IMR-90 (cell line): ENCODE results near the gene KAZN.

Source experiments
- CEBPB ChIP-seq: IDR thresholded peaks from 2 replicates; pipeline ENCODE4 v1.6.1; 2012; ENCODE audit warnings: low read depth, low read length, improper control_type of control experiment
- FOS ChIP-seq: fragments of 150-350 bp; IDR thresholded peaks from 2 replicates; pipeline ENCODE4 v1.6.1; 2016; ENCODE audit warnings: low read depth, low read length
- MXI1 ChIP-seq: IDR thresholded peaks from 2 replicates; pipeline ENCODE4 v1.6.1; 2012; ENCODE audit warnings: low read depth, mild to moderate bottlenecking, low read length, moderate library complexity, borderline replicate concordance
- NFE2L2 ChIP-seq: fragments of 150-350 bp; IDR thresholded peaks from 2 replicates; pipeline ENCODE4 v1.6.1; 2016; ENCODE audit warnings: low read depth, mild to moderate bottlenecking, low read length
- POLR2A ChIP-seq: IDR thresholded peaks from 2 replicates; pipeline ENCODE4 v1.6.1; 2012; ENCODE audit warnings: mild to moderate bottlenecking, low read depth, low read length
- RAD21 ChIP-seq: IDR thresholded peaks from 2 replicates; pipeline ENCODE4 v1.6.1; 2012; ENCODE audit warnings: low read length, improper control_type of control experiment
- RCOR1 ChIP-seq: IDR thresholded peaks from 2 replicates; pipeline ENCODE4 v1.6.1; 2012; ENCODE audit warnings: mild to moderate bottlenecking, low read length, improper control_type of control experiment; ENCODE audit not compliant: insufficient replicate concordance
- TF ChIP-seq, protein P1 (sequence below): conservative IDR thresholded peaks from 2 replicates; pipeline ENCODE4 v1.5.1; 2012; ENCODE audit warnings: mild to moderate bottlenecking, low read depth, low read length, improper control_type of control experiment
- TF ChIP-seq, protein P2 (sequence below): fragments of 150-350 bp; IDR thresholded peaks from 2 replicates; pipeline ENCODE4 v1.6.1; 2017; ENCODE audit warnings: mild to moderate bottlenecking, antibody characterized with exemption, low read length, low read depth

DNA sequence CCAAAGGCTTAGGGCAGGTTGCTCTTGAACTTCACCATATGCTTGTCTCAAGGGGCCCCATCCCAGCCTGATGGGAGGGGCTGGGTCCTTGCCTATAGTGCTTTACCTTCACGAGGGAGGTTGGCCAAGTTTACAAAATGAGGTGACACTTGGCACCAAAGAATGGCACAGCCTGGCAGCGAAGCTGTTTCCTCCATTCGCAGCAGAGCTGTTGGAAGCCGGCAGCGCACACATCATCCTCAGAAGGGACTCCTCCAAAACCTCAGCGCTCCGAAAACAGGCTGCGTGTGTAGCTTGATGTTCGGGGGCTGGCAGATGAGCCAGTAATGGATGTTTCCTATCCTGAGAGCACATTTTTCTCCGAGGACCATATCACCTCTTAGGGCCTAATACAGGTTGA lies 116.8 kb downstream of the KAZN start:
- TF ChIP-seq, protein P1, sequence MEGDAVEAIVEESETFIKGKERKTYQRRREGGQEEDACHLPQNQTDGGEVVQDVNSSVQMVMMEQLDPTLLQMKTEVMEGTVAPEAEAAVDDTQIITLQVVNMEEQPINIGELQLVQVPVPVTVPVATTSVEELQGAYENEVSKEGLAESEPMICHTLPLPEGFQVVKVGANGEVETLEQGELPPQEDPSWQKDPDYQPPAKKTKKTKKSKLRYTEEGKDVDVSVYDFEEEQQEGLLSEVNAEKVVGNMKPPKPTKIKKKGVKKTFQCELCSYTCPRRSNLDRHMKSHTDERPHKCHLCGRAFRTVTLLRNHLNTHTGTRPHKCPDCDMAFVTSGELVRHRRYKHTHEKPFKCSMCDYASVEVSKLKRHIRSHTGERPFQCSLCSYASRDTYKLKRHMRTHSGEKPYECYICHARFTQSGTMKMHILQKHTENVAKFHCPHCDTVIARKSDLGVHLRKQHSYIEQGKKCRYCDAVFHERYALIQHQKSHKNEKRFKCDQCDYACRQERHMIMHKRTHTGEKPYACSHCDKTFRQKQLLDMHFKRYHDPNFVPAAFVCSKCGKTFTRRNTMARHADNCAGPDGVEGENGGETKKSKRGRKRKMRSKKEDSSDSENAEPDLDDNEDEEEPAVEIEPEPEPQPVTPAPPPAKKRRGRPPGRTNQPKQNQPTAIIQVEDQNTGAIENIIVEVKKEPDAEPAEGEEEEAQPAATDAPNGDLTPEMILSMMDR, result no peak
- TF ChIP-seq, protein P2, sequence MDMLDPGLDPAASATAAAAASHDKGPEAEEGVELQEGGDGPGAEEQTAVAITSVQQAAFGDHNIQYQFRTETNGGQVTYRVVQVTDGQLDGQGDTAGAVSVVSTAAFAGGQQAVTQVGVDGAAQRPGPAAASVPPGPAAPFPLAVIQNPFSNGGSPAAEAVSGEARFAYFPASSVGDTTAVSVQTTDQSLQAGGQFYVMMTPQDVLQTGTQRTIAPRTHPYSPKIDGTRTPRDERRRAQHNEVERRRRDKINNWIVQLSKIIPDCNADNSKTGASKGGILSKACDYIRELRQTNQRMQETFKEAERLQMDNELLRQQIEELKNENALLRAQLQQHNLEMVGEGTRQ, result no peak
- TF ChIP-seq POLR2A (no peak), FOS (no peak), RCOR1 (no peak), CEBPB (no peak), MXI1 (no peak), NFE2L2 (no peak), RAD21 (no peak)
